Measurements from ENCODE around the gene AHDC1. TPM values are rescaled to one million over a fixed set of nuclear protein-coding genes. Genes with fewer than 3 reads are reported as not detected.

The AHDC1 gene
- total RNA-seq, 4 donors from 2014 or later, result 25.5 to 91.4 (median 47.8) TPM

- H3K27me3 ChIP-seq, result no peaks in the 10 kb centered on the region
- intact Hi-C loops (cut with DNase I), result loop anchor here (5.0 kb wide), 1 partner anchor 40 kb away; no protein-coding TSS in a partner anchor
- no peak for TF ChIP-seq POLR2A (IDR thresholded peaks at IDR 0.05)
- TF ChIP-seq CTCF (IDR thresholded peaks at IDR 0.05), result no peak
- no peaks in the 10 kb centered on the region for H3K36me3 ChIP-seq
- H3K27ac ChIP-seq, result peak overlapping the region; percentile 96 to 98 (median 97)
- DNase-seq, result peak in 1 of 2 donors; percentile 30
- H3K4me3 ChIP-seq (replicated peaks in 1 of 3), result no peak overlapping the region
- no peaks in the 10 kb centered on the region for H3K9me3 ChIP-seq
- WGBS, 2 donors, result 49 to 58% methylated on average over 4 of the region's 4 CpGs
- H3K4me1 ChIP-seq, result peaks cover 93 to 100% of the 10 kb centered on the region in 2 donors
These were observed 7.0 kb downstream of the AHDC1 start for GRCh38 chr1:27596986-27597385.

- 12 to 16% methylated on average over 8 to 9 of the region's 9 CpGs for WGBS, 2 donors
- intact Hi-C loops (cut with DNase I), result loop anchor here (5.0 kb wide), 1 partner anchor 39 kb away; no protein-coding TSS in a partner anchor
- no peaks in the 10 kb centered on the region for H3K27me3 ChIP-seq
- peak; percentile 87 to 88 for DNase-seq
- H3K27ac ChIP-seq, result peak overlapping the region; percentile 96 to 98 (median 97)
- H3K4me3 ChIP-seq (replicated peaks in 1 of 3), result no peak overlapping the region
- H3K4me1 ChIP-seq, result peaks cover 93 to 100% of the 10 kb centered on the region in 2 donors
- H3K9me3 ChIP-seq, result no peaks in the 10 kb centered on the region
- peak in 1 of 2 donors; percentile 11 for TF ChIP-seq POLR2A (IDR thresholded peaks at IDR 0.05)
- no peak for TF ChIP-seq CTCF (IDR thresholded peaks at IDR 0.05)
- no peaks in the 10 kb centered on the region for H3K36me3 ChIP-seq
These were observed 7.7 kb downstream of the AHDC1 start for GRCh38 chr1:27596261-27596660.

GRCh38 chr1:27595597-27595996 lies 8.3 kb downstream of the AHDC1 start:
- H3K27ac ChIP-seq, result peak overlapping the region; percentile 73 to 98 (median 97)
- intact Hi-C loops (cut with DNase I), result loop anchor here (5.0 kb wide), 1 partner anchor 38 kb away; no protein-coding TSS in a partner anchor
- peaks cover 93 to 100% of the 10 kb centered on the region in 2 donors for H3K4me1 ChIP-seq
- no peaks in the 10 kb centered on the region for H3K9me3 ChIP-seq
- no peak overlapping the region for H3K4me3 ChIP-seq (replicated peaks in 1 of 3)
- 60 to 71% methylated on average over 5 of the region's 5 CpGs for whole genome bisulfite sequencing, 2 donors
- DNase-seq, result no peak
- TF ChIP-seq POLR2A (IDR thresholded peaks at IDR 0.05) (no peak), CTCF (IDR thresholded peaks at IDR 0.05) (no peak)
- no peaks in the 10 kb centered on the region for H3K27me3 ChIP-seq
- no peaks in the 10 kb centered on the region for H3K36me3 ChIP-seq

GRCh38 chr1:27594564-27595510 lies 9.1 kb downstream of the AHDC1 start:
- H3K27ac ChIP-seq, result peak overlapping the region; percentile 73 to 98 (median 97)
- TF ChIP-seq POLR2A (IDR thresholded peaks at IDR 0.05) (no peak), CTCF (IDR thresholded peaks at IDR 0.05) (no peak)
- peak; percentile 43 to 51 for DNase-seq
- H3K4me1 ChIP-seq, result peaks cover 93 to 100% of the 10 kb centered on the region in 2 donors
- intact Hi-C loops (cut with DNase I), result loop anchor here (5.0 kb wide), 1 partner anchor 38 kb away; no protein-coding TSS in a partner anchor
- H3K27me3 ChIP-seq, result no peaks in the 10 kb centered on the region
- no peaks in the 10 kb centered on the region for H3K36me3 ChIP-seq
- 52% methylated on average over 17 of the region's 17 CpGs for WGBS, 2 donors
- H3K9me3 ChIP-seq, result no peaks in the 10 kb centered on the region
- no peak overlapping the region for H3K4me3 ChIP-seq (replicated peaks in 1 of 3)
